ENCODE data around the gene COL6A3. TPM values are rescaled to one million over a fixed set of nuclear protein-coding genes. Genes with fewer than 3 reads are reported as not detected.

The COL6A3 gene
- total RNA-seq, 1 experiment from 2014 or later, result 0.86 TPM

- H3K27ac ChIP-seq (ENCODE audit: low read depth, low read length, poor library complexity, severe bottlenecking), result no peak overlapping the region
- H3K9me3 ChIP-seq (ENCODE audit: low read depth, low read length, poor library complexity, severe bottlenecking), result no peaks in the 10 kb centered on the region
- BruUV-seq (replicated peaks), result no TSS peak
- no peaks in the 10 kb centered on the region for H3K36me3 ChIP-seq (ENCODE audit: insufficient read depth, low read length, poor library complexity, severe bottlenecking)
- ChIA-PET POLR2A (ENCODE audit: low non-redundant PET) (no interaction called here), CTCF (no interaction called here)
- DNase-seq (ENCODE audit: low spot score), result no peak
- no peaks in the 10 kb centered on the region for H3K4me1 ChIP-seq (ENCODE audit: insufficient read depth, low read length, poor library complexity, severe bottlenecking)
- H3K4me3 ChIP-seq (ENCODE audit: low read depth, low read length, poor library complexity, severe bottlenecking), result no peak overlapping the region
- TF ChIP-seq CTCF (conservative IDR thresholded peaks at IDR 0.05; ENCODE audit: low read depth, low read length), result no peak
- TF ChIP-seq EZH2 (IDR thresholded peaks at IDR 0.05; ENCODE audit: borderline replicate concordance, low read depth, low read length, poor library complexity, severe bottlenecking), result no peak
- intact Hi-C loops (cut with micrococcal nuclease; ENCODE audit: unreplicated experiment), result no loop called here
- H3K27me3 ChIP-seq (replicated peaks; ENCODE audit: insufficient read depth, low read depth, low read length, poor library complexity), result peaks cover 15% of the 10 kb centered on the region
Observed at GRCh38 chr2:237359518-237359840, 54.5 kb downstream of the COL6A3 start.

GRCh38 chr2:237358721-237359517, 55.0 kb downstream of the COL6A3 start:
- peaks cover 15% of the 10 kb centered on the region for H3K27me3 ChIP-seq (replicated peaks; ENCODE audit: insufficient read depth, low read depth, low read length, poor library complexity)

GRCh38 chr2:237355701-237356100, 58.3 kb downstream of the COL6A3 start:
- BruUV-seq (replicated peaks), result no TSS peak
- CTCF ChIA-PET, result no interaction called here
- intact Hi-C loops (cut with micrococcal nuclease; ENCODE audit: unreplicated experiment), result no loop called here

More at GRCh38 chr2:237358721-237359517, 55.0 kb downstream of the COL6A3 start:
- Histone ChIP-seq H3K4me1 (ENCODE audit: insufficient read depth, low read length, poor library complexity, severe bottlenecking) (no peaks in the 10 kb centered on the region), H3K27ac (ENCODE audit: low read depth, low read length, poor library complexity, severe bottlenecking) (no peak overlapping the region), H3K4me3 (ENCODE audit: low read depth, low read length, poor library complexity, severe bottlenecking) (no peak overlapping the region), H3K9me3 (ENCODE audit: low read depth, low read length, poor library complexity, severe bottlenecking) (no peaks in the 10 kb centered on the region), H3K36me3 (ENCODE audit: insufficient read depth, low read length, poor library complexity, severe bottlenecking) (no peaks in the 10 kb centered on the region)
- ChIA-PET POLR2A (ENCODE audit: low non-redundant PET) (no interaction called here), CTCF (no interaction called here)
- DNase-seq (ENCODE audit: low spot score), result no peak
- intact Hi-C loops (cut with micrococcal nuclease; ENCODE audit: unreplicated experiment), result no loop called here
- no TSS peak for BruUV-seq (replicated peaks)
- no peak for TF ChIP-seq CTCF (conservative IDR thresholded peaks at IDR 0.05; ENCODE audit: low read depth, low read length)
- TF ChIP-seq EZH2 (IDR thresholded peaks at IDR 0.05; ENCODE audit: borderline replicate concordance, low read depth, low read length, poor library complexity, severe bottlenecking), result no peak

More at GRCh38 chr2:237355701-237356100, 58.3 kb downstream of the COL6A3 start:
- TF ChIP-seq CTCF (conservative IDR thresholded peaks at IDR 0.05; ENCODE audit: low read depth, low read length) (no peak), EZH2 (IDR thresholded peaks at IDR 0.05; ENCODE audit: borderline replicate concordance, low read depth, low read length, poor library complexity, severe bottlenecking) (no peak)
- H3K27ac ChIP-seq (ENCODE audit: low read depth, low read length, poor library complexity, severe bottlenecking), result no peak overlapping the region
- no peak overlapping the region for H3K4me3 ChIP-seq (ENCODE audit: low read depth, low read length, poor library complexity, severe bottlenecking)
- H3K36me3 ChIP-seq (ENCODE audit: insufficient read depth, low read length, poor library complexity, severe bottlenecking), result no peaks in the 10 kb centered on the region
- H3K9me3 ChIP-seq (ENCODE audit: low read depth, low read length, poor library complexity, severe bottlenecking), result no peaks in the 10 kb centered on the region
- H3K4me1 ChIP-seq (ENCODE audit: insufficient read depth, low read length, poor library complexity, severe bottlenecking), result no peaks in the 10 kb centered on the region
- POLR2A ChIA-PET (ENCODE audit: low non-redundant PET), result no interaction called here
- no peak for DNase-seq (ENCODE audit: low spot score)
- peaks cover 46% of the 10 kb centered on the region for H3K27me3 ChIP-seq (replicated peaks; ENCODE audit: insufficient read depth, low read depth, low read length, poor library complexity)

All from A673 (cell line).